Activated CD8-positive, alpha-beta memory T cell treated with anti-CD3 and anti-CD28 coated beads, Interleukin-2, amount 50 U/mL, for 4 hours (primary cell): ENCODE results near the gene IFT81.
"Not testable (repeated sequence)": the region's sequence is repeated elsewhere in the genome, so short reads cannot be mapped to it uniquely, and the experiment has no call there.

Experiments
- DNase-seq: peaks from one replicate; pipeline ENCODE4 v3.0.0-alpha.2; 2020

Gene IFT81

DNA sequence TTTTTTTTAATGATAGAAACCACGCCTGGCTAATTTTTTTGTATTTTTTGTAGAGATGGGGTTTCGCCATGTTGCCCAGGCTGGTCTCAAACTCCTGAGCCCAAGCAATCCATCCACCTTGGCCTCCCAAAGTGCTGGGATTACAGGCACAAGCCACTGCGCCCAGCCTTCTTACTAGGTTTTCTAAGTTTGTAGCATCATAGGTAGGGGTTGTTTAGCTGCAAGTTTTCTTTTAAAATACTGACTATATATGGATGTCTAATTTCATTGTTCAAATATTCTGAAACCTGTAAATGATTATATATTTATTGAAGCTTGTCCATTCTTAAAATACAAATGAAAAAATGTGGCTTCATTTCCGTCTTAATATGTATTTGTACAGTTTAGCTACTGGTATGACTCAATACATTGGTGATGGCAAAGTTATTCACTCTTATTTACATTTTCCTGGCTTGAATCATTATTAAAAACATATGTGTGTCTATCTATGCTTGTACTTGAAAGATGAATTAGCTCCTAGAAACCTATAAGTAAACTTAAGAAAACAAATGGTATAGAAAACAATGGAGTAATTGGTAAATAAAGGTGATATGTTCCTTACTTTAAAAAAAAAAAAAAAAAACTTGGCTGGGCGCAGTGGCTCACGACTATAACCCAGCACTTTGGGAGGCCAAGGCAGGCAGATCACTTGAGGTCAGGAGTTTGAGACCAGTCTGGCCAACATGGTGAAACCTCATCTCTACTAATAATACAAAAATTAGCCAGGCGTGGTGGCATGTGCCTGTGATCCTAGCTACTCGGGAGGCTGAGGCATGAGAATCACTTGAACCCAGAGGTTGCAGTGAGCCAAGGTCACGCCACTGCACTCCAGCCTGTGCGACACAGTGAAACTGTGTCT is 87.7 kb downstream of the IFT81 start:
- not testable (repeated sequence) for DNase-seq

GRCh38 chr12:110217996-110218674 is 94.0 kb downstream of the IFT81 start:
- no peak for DNase-seq

DNA sequence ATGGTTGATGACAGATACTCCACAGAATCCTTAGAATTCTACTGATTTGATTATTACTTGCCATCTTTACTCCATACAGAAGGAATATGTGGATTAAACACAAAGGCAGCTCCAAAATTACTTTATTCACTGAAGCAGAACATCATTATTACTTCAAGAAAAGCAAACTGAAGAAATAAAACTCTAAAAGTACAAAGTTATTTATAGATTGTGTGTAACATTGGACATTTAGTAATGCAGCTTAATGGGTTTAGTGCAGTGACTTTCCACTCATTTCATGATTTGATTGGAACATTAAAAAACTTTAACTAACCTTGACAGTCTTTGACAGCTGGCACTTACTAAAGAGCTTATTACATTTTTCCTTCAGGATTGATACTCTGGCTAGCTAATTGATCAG is 97.9 kb downstream of the IFT81 start:
- no peak for DNase-seq

DNA sequence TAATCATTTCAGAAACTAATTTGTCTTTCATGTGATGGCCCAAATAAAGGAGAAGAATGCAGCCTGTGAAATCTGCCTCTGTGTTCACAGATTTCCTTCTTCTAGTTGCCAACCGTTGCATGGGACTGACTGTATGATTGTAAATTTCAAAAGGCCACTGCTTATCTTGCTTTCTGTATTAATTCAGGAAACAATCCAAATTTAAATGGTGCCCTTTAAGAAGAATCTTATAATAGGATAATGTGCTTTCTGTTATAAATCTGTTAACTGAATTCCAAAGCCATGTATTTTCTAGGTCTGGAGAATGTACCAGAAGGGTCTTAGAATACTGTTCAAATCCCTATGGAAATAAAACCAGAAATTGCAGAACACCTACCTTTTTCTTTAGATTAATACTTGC is 98.3 kb downstream of the IFT81 start:
- DNase-seq = no peak

DNA sequence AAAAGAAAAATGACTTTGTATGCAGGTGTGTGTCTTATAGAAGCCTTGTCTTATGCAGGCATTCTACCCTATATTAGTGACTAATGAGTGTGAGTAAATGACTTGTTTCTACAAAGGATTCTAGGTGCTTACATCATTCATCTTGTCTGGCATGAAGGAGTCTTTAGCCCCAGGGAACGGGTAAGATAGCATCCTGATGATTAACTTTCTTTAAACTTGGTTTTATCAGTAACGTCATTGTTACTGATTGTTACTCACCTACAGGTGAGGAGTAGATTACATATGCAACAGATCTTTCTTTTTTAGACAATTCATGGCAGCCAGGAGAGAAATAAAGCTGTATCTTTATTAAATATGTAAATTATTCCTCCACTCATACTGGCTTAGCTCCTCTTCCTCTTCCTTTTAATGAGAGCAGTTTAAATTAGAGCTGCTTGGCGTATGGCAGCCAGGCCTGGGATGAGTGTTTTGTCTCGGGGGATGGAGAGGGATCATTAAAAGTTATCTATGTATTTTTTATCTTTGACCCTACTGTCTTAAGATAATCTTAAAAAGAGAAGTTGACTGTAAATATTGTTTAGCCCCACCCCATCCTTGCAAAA is 99.7 kb downstream of the IFT81 start:
- no peak for DNase-seq

GRCh38 chr12:110224379-110225304 is 100.5 kb downstream of the IFT81 start:
- no peak for DNase-seq

DNA sequence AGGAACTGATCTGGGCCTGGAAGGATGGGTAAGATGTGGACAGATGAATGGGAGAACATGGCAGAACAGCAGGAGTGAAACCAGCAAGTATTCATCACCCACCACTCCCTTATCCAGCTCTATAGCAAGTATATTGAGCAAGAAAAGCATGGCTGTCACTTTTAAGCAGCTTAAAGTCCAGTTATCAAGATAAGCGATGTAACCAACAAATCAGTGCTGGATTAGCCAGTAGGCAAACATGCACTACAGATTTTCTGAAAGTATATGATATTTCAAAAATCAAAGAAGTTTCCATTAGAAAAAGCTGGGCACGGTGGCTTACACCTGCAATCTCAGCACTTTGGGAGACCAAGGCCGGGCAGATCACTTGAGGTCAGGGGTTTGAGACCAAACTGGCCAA is 103.0 kb downstream of the IFT81 start:
- DNase-seq = no peak

GRCh38 chr12:110228348-110228747 is 104.2 kb downstream of the IFT81 start:
- not testable (repeated sequence) for DNase-seq

- DNase-seq = no peak
Observed at GRCh38 chr12:110228756-110229155, 104.6 kb downstream of the IFT81 start.

GRCh38 chr12:110229409-110229808 is 105.3 kb downstream of the IFT81 start:
- DNase-seq = no peak

- DNase-seq = no peak
Observed at GRCh38 chr12:110230655-110231054, 106.5 kb downstream of the IFT81 start.

DNA sequence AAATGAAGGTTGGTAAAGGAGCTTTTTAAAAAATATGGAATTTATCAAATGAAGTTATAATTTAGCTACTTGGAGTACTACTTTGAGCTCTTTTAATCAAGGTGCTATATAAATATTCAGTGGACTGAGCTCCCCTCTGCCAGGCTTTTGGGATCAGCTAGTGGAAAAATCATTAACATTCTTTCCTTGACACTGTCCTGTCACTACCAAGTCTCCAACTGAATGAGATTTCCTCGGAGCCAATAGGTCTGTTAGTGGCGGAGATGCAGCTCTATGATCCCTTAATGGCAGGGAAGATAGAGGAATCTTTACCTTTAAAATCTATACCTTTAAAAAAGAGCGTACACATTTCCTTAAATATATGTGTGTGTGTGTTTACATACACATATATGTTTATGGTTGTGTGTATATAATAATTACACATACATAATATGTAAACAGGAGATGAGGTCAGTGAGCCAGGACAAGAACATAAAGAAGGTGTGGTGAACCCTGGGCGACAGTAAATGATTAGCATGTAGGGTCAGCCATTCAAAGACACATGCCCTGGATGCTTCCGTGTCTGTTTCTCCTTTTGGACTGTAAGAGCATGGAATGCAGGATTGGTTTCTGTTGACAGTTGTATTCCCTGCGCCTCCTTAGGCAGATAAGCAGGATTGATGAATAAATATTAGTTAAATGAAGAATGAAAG is 109.2 kb downstream of the IFT81 start:
- DNase-seq = no peak

DNA sequence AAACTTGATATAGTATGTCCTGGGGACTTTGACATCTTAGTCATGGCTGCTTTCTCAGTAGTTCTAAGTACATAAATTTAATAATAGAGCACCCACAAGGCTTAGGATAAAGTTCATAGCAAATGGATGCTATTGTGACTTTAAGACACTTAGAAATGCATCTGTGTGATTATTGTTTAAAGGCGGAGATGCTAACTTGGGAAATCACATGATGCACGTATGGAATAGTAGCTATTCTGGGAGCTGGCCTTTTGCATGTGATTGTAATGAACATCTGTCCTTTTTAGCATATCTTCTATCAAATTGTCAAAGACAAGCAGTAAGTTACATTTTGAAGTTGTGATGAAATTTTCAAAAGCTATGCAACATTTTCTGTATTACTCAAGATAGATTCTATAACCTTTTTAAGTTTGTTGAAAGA is 110.2 kb downstream of the IFT81 start:
- DNase-seq = no peak

DNA sequence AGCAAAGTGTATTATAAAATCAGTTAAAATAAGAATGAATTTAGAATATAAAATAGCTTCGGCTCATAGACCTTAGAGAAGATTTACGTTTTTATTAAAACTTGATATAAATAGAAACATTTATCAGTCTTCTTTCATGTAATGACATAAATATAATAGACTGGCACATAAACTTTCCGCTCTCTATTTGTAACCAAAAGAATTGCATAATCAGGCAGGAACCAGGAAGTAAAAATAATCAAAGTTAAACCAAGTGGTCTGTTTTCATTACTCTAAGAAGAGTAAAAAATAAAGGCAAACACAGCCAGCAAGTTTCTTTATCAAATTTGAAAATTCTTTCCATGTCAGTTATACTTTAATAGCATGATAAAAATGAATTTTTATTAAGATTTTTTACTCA is 110.6 kb downstream of the IFT81 start:
- DNase-seq = no peak

DNA sequence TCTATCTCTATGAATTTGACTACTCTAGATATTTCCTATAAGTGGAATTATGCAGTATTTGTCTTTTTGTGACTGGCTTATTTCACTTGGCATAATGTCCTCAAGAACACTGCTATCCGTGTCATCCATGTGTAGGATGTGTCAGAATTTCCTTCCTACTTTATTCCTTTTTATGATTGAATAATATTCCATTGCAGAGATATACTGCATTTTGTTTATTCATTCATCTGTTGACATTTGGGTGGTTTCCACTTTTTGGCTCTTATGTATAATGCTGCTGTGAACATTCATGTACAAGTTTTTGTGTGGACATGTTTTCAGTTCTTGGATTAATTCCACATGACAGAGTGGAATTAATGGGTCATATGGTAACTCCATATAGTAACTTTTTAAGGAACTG is 111.2 kb downstream of the IFT81 start:
- DNase-seq = no peak

DNA sequence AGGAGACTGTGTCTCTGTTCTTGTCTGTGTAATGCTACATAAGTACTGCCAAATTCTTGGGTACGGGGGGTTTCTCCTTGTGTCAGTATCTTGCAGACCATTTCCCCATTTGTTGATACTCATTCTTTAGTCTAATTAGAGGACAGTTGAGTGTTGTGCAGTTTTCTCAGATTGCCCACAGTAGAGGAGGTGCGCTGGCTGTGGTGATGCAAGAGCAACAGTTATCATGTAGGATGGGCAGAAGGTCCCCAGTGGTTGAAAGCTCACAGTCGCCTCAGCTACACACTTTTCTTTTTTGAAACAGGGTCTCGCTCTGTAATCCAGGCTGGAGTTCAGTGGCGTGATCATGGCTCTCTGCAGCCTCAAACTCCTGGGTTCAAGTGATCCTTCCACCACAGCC is 119.1 kb downstream of the IFT81 start:
- DNase-seq = no peak

GRCh38 chr12:110244372-110244771 is 120.2 kb downstream of the IFT81 start:
- DNase-seq = no peak

DNA sequence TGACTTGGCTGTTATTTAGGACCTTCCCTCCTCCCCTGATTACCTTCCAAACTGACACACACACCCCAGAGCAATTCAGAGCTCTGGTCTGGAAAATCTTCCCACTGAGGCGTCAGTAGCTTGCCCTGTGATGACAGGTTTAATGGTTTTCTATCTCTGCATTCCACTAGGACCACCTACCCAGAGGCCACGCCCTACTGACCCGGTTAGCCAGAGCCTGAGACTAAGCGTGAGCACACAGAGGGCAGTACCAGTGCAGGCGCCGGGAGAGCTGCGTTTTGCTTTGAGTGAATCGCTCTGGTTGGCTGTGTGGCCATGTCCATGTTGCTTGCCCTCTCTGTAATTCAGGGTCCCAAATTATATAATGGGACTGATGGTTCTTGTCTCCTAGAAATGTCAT is 120.7 kb downstream of the IFT81 start:
- DNase-seq = no peak

DNA sequence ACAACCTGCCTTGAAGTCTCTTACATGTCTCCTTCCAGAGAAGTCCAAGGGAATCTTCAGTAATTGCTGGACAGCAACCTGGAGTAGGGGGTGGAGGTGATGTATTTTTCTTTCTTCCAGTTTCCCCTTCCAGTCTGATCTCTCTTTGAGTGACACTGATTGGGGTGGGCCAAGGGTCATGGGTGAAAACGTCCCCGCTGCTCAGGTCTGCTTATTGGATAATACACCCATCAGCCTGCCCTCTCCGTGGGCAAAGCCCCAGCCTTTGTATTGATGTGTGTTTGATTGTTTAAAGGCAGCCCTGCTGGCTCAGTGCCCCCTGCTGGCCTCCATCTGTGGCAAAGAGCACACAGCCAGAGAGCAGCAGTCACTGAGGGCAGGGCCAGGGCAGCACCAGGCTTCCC is 121.2 kb downstream of the IFT81 start:
- peak; percentile 50 for DNase-seq

GRCh38 chr12:110246636-110247339 is 122.6 kb downstream of the IFT81 start:
- DNase-seq = no peak

- DNase-seq = no peak
Observed at GRCh38 chr12:110247340-110248095, 123.4 kb downstream of the IFT81 start.
